GM18951 (cell line): ENCODE results near the gene ANTKMT.

ENCODE experiments used
- POLR2A ChIP-seq: IDR thresholded peaks from 4 replicates; pipeline ENCODE4 v1.6.1; 2011; ENCODE audit warnings: mild to moderate bottlenecking; ENCODE audit not compliant: insufficient read length, insufficient read depth; ENCODE audit errors: extremely low read depth
- in situ Hi-C: fragments of 300-500 bp; cut with MboI; formaldehyde crosslinking; loops from one replicate; pipeline ENCODE4 v1.12.0; 2022; ENCODE audit warnings: low sequenced_read_pairs, mixed read lengths, inconsistent platforms; ENCODE audit not compliant: unreplicated experiment

Gene ANTKMT

GRCh38 chr16:695355-696089, 25.4 kb upstream of the ANTKMT start:
- in situ Hi-C loops = no loop called here

GRCh38 chr16:698911-699671, 21.9 kb upstream of the ANTKMT start:
- in situ Hi-C loops = no loop called here
- TF ChIP-seq POLR2A = no peak

More at GRCh38 chr16:695355-696089, 25.4 kb upstream of the ANTKMT start:
- TF ChIP-seq POLR2A = peak; percentile 43

- in situ Hi-C loops = no loop called here
- no peak for TF ChIP-seq POLR2A
Measured at GRCh38 chr16:700684-701584, 20.0 kb upstream of the ANTKMT start.

GRCh38 chr16:702341-702740, 18.6 kb upstream of the ANTKMT start:
- in situ Hi-C loops = no loop called here
- no peak for TF ChIP-seq POLR2A

DNA sequence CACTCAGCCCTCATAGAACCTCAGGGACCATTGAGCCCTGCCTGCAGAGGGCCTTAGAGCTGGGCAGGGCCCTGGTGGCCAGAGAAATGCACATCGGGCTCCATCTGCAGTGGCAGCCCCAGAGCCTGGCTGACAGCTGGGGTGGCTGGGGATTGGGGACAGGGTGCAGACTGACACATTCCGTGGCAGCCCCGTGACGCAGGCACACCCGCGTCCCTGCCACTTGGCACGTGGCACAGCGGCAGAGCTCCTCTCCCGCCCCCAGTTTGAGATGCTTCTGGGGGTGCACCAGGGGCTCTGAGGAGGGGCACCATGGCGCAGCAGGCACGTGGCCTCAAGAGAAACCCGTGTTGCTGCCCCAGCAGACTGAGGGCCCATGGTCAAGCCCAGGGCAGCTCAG, 17.5 kb upstream of the ANTKMT start:
- TF ChIP-seq POLR2A = no peak
- in situ Hi-C loops = no loop called here

GRCh38 chr16:704047-704446, 16.9 kb upstream of the ANTKMT start:
- in situ Hi-C loops = no loop called here

DNA sequence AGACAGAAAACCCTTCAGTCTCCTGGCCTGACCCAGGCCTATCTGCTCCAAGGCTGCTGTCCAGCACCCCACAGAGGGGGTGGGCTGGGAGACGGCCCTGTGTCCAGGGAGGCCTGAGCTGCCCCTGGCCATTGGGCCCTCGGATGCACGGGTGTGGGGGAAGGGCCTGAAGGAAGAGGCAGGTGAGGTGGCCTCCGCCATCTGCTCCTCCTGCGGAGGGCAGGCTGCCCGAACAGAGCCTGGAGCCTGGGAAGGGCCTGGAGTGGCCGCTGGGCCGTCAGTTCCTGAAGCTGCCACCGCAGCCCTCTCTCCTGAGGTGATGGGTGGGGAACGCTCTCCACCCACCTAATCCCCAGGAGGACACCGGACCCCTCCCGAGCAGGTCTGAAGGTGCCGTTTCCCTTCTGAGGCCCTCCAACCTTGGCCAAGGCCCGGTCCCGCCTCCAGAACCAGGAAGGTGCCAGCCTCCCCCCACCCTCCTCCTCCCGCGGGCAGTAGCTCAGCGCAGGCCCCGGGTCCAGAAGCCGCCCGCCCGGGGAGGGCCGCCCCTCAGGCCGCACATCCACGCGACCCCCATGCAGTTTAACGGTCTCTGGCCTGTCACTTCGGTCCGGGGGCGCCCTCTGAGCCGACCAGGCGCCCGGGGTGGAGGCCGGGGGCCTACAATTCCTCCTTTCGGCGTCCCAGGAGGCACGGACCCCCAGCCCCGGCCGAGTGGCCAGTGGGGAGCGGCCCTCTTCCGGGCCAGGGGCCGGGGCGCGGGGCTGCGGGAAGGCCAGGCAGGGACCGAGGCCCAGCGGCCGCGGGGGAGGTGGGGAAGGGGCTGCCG, 16.2 kb upstream of the ANTKMT start:
- in situ Hi-C loops = no loop called here
- no peak for TF ChIP-seq POLR2A

More at GRCh38 chr16:704047-704446, 16.9 kb upstream of the ANTKMT start:
- TF ChIP-seq POLR2A = no peak

GRCh38 chr16:705431-706188, 15.3 kb upstream of the ANTKMT start, which contains the start of gene FBXL16:
Gene FBXL16, minus strand, starts transcription at chr16:705801. Its CDS starts 8,396 bp downstream, at chr16:697405.
- TF ChIP-seq POLR2A = no peak
- in situ Hi-C loops = no loop called here

DNA sequence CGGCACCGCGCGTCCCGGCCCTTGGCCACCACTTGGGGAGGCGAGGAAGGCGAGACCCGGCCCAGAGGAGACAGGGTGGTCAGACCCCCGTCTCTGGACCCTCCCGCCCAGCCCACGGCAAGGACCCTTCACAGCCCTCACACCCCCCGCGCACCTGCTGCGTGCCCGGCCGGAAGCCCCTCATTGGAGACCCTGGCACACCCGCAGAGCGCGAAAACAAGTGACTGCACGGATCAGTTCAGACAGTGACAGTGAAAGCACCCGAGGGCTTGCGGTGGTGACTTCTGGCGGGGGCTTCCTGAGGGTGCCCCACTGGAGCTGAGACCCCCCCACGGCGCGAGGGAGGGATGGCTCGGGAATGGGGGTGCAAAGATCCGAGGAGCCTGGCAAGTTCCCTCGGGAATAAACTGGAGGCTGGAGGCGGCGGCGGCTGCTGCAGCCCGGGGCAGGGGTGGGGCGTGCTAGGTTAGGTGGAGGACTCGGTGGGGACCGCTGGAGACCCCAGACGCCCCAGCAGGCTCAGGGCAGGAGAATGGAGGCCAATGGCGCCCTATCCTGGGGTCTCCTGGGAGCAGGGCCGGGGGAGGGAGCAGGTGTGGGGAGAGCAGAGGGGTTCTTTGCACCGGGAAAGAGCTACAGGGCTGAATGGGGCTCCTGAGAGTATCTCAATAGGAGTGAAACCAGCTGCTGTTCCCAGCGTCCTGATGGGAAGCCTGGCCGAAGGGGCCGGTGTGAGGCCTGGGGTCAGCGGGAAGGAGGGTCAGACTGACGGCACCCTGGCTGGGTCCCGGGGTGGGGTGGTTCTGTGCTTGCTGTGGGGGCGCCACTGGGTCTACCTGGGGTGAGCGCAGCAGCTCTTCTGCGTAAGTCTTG, 14.5 kb upstream of the ANTKMT start:
- in situ Hi-C loops = no loop called here
- no peak for TF ChIP-seq POLR2A

- no peak for TF ChIP-seq POLR2A
- in situ Hi-C loops = no loop called here
Measured at GRCh38 chr16:707062-707538, 13.8 kb upstream of the ANTKMT start.

- TF ChIP-seq POLR2A = no peak
- in situ Hi-C loops = no loop called here
Measured at GRCh38 chr16:708019-708418, 12.9 kb upstream of the ANTKMT start.
